ENCODE data around the gene ZBTB40.

- TF ChIP-seq CTCF (IDR thresholded peaks at IDR 0.05) (no peak), EZH2 (IDR thresholded peaks at IDR 0.05) (no peak), EZH2phosphoT487 (IDR thresholded peaks at IDR 0.05) (no peak)
These were observed 36.7 kb downstream of the ZBTB40 start for GRCh38 chr1:22488319-22488718.

Measured in neural progenitor cell (in vitro differentiated cells).